ENCODE measurements around the gene RASSF10.

DNA sequence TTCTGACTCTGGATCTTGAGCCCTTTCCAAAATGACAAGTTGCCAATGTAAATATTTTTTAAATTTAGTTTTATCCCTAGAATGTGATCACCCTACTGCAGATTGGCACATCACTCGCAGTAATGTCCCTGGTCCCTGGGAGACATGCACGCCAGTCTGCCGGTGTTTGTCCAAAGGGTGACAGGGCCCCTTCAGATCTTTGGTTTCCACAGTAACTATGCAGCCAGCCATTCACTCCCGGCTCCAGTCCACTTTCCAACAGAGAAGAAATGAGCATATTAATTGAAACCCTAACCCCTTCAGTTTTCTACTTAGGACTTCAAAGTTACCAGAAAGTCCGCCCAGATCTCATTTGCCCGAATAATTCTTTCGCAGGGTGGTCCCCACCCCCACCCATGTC is 25.8 kb upstream of the RASSF10 start:
- TF ChIP-seq POLR2AphosphoS5 (IDR thresholded peaks at IDR 0.05) (no peak), EP300 (conservative IDR thresholded peaks at IDR 0.05; ENCODE audit: poor library complexity, severe bottlenecking) (no peak), MXI1 (conservative IDR thresholded peaks at IDR 0.05; ENCODE audit: poor library complexity, severe bottlenecking) (no peak), RAD21 (conservative IDR thresholded peaks at IDR 0.05) (no peak), EZH2 (IDR thresholded peaks at IDR 0.05; ENCODE audit: borderline replicate concordance, insufficient read depth, low read length, poor library complexity, severe bottlenecking) (no peak)
- TF ChIP-seq, protein P1, sequence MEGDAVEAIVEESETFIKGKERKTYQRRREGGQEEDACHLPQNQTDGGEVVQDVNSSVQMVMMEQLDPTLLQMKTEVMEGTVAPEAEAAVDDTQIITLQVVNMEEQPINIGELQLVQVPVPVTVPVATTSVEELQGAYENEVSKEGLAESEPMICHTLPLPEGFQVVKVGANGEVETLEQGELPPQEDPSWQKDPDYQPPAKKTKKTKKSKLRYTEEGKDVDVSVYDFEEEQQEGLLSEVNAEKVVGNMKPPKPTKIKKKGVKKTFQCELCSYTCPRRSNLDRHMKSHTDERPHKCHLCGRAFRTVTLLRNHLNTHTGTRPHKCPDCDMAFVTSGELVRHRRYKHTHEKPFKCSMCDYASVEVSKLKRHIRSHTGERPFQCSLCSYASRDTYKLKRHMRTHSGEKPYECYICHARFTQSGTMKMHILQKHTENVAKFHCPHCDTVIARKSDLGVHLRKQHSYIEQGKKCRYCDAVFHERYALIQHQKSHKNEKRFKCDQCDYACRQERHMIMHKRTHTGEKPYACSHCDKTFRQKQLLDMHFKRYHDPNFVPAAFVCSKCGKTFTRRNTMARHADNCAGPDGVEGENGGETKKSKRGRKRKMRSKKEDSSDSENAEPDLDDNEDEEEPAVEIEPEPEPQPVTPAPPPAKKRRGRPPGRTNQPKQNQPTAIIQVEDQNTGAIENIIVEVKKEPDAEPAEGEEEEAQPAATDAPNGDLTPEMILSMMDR (IDR thresholded peaks at IDR 0.05; ENCODE audit: poor library complexity, severe bottlenecking), result no peak

Measured in neural cell (in vitro differentiated cells).